Neural cell (in vitro differentiated cells): Measurements from ENCODE around the gene ERCC5. TPM values are rescaled to one million over a fixed set of nuclear protein-coding genes. Genes with fewer than 3 reads are reported as not detected.

Experiments used
- H2AFZ ChIP-seq: fragments of 200-600, 300-800 bp; sonication (generic), shearing (Covaris generic); 2 replicates; pipeline ENCODE4 v1.6.0; 2014; ENCODE audit warnings: low read depth, mild to moderate bottlenecking, antibody characterized with exemption, low read length, moderate library complexity
- H3F3A ChIP-seq: fragments of 200-600 bp; shearing (Covaris generic); 2 replicates; pipeline ENCODE4 v1.6.1; 2016; ENCODE audit warnings: mild to moderate bottlenecking, moderate library complexity, mixed read lengths, antibody characterized with exemption, low read length; ENCODE audit not compliant: insufficient read depth, poor library complexity, severe bottlenecking
- H3K27ac ChIP-seq: fragments of 200-600, 300-800 bp; sonication (generic), shearing (Covaris generic); 2 replicates; pipeline ENCODE4 v1.5.1; 2014; ENCODE audit warnings: mild to moderate bottlenecking, low read length, moderate library complexity
- H3K27me3 ChIP-seq: fragments of 300-800, 200-600 bp; sonication (generic), shearing (Covaris generic); 2 replicates; pipeline ENCODE4 v1.6.0; 2014; ENCODE audit warnings: mild to moderate bottlenecking, low read depth, low read length, moderate library complexity; ENCODE audit not compliant: insufficient read depth
- H3K36me3 ChIP-seq: fragments of 300-800, 200-600 bp; sonication (generic), shearing (Covaris generic); 2 replicates; pipeline ENCODE4 v1.5.1; 2014; ENCODE audit warnings: mild to moderate bottlenecking, antibody characterized with exemption, low read length, moderate library complexity; ENCODE audit not compliant: insufficient read depth
- H3K4me2 ChIP-seq: fragments of 300-800, 200-600 bp; sonication (generic), shearing (Covaris generic); 2 replicates; pipeline ENCODE4 v1.6.0; 2014; ENCODE audit warnings: mild to moderate bottlenecking, low read length
- H3K4me3 ChIP-seq: fragments of 300-800, 200-600 bp; sonication (generic), shearing (Covaris generic); 2 replicates; pipeline ENCODE4 v1.5.1; 2014; ENCODE audit warnings: mild to moderate bottlenecking, low read length, moderate library complexity
- H3K79me2 ChIP-seq: fragments of 200-600 bp; shearing (Covaris generic); replicated peaks from 2 replicates; pipeline ENCODE4 v1.6.0; 2014; ENCODE audit warnings: mild to moderate bottlenecking, low read length, moderate library complexity; ENCODE audit not compliant: insufficient read depth
- H3K9ac ChIP-seq: fragments of 300-800, 200-600 bp; sonication (generic), shearing (Covaris generic); 2 replicates; pipeline ENCODE4 v1.6.1; 2016; ENCODE audit warnings: mild to moderate bottlenecking, low read length, mixed read lengths
- H3K9me2 ChIP-seq: fragments of 200-600 bp; shearing (Covaris generic); 2 replicates; pipeline ENCODE4 v1.6.1; 2016; ENCODE audit warnings: mild to moderate bottlenecking, low read length, mixed read lengths; ENCODE audit not compliant: insufficient read depth
- H3K9me3 ChIP-seq: fragments of 200-600, 300-800 bp; sonication (generic), shearing (Covaris generic); 2 replicates; pipeline ENCODE4 v1.6.1; 2016; ENCODE audit warnings: mild to moderate bottlenecking, mixed run types, low read length, moderate library complexity, mixed read lengths
- H4K20me1 ChIP-seq: fragments of 200-600 bp; shearing (Covaris generic); 2 replicates; pipeline ENCODE4 v1.6.1; 2016; ENCODE audit warnings: mild to moderate bottlenecking, mixed run types; ENCODE audit not compliant: insufficient read depth
- CTCF ChIP-seq: fragments of 450-650 bp; IDR thresholded peaks from 2 replicates; pipeline ENCODE4 v1.5.1; 2014; ENCODE audit warnings: antibody characterized with exemption, mild to moderate bottlenecking, moderate library complexity; ENCODE audit not compliant: poor library complexity, severe bottlenecking
- EP300 ChIP-seq: fragments of 450-650 bp; conservative IDR thresholded peaks from 2 replicates; pipeline ENCODE4 v1.6.1; 2014; ENCODE audit warnings: antibody characterized with exemption, mild to moderate bottlenecking, moderate library complexity; ENCODE audit not compliant: poor library complexity, severe bottlenecking
- EZH2 ChIP-seq: fragments of 200-600, 300-800 bp; shearing (Covaris generic), sonication (generic); IDR thresholded peaks from 2 replicates; pipeline ENCODE4 v1.6.1; 2014; ENCODE audit warnings: antibody characterized with exemption, low read length, borderline replicate concordance, mild to moderate bottlenecking; ENCODE audit not compliant: insufficient read depth, poor library complexity, severe bottlenecking
- MXI1 ChIP-seq: fragments of 450-650 bp; conservative IDR thresholded peaks from 2 replicates; pipeline ENCODE4 v1.6.1; 2014; ENCODE audit warnings: antibody characterized with exemption, mild to moderate bottlenecking; ENCODE audit not compliant: poor library complexity, severe bottlenecking
- POLR2AphosphoS5 ChIP-seq: IDR thresholded peaks from 2 replicates; pipeline ENCODE4 v1.6.1; 2012
- RAD21 ChIP-seq: fragments of 450-650 bp; conservative IDR thresholded peaks from 2 replicates; pipeline ENCODE4 v1.6.1; 2014; ENCODE audit warnings: antibody characterized with exemption, mild to moderate bottlenecking, moderate library complexity
- REST ChIP-seq: IDR thresholded peaks from 2 replicates; pipeline ENCODE4 v1.6.1; 2012; ENCODE audit warnings: borderline replicate concordance
- SMC3 ChIP-seq: fragments of 450-650 bp; conservative IDR thresholded peaks from 2 replicates; pipeline ENCODE4 v1.6.1; 2014; ENCODE audit warnings: antibody characterized with exemption, mild to moderate bottlenecking, moderate library complexity; ENCODE audit not compliant: poor library complexity
- TAF1 ChIP-seq: IDR thresholded peaks from 2 replicates; pipeline ENCODE4 v1.6.1; 2012; ENCODE audit warnings: low read depth
- polyA minus RNA-seq: library from RNA; depleted of rRNA, polyadenylated mRNA; stranded (reverse); fragments of >200 nt; gene quantifications from 2 replicates; pipeline ENCODE4 v1.2.3, GENCODE V29; 2014
- polyA plus RNA-seq: library from polyadenylated mRNA; depleted of rRNA; stranded (reverse); fragments of >200 nt; gene quantifications from 2 replicates; pipeline ENCODE4 v1.2.3, GENCODE V29; 2014

ERCC5 gene
- polyA plus RNA-seq, result 43.1 and 67.5 TPM in 2 replicates
- polyA minus RNA-seq, result 86.2 and 112 TPM in 2 replicates

GRCh38 chr13:102845630-102846260 lies at the start of gene ERCC5:
Gene ERCC5, plus strand, starts transcription at chr13:102846032. Its CDS starts 235 bp downstream, at chr13:102846267.
- Histone ChIP-seq H3K9me2 (no peaks in the 10 kb centered on the region), H3F3A (peaks cover 5% of the 10 kb centered on the region), H4K20me1 (no peaks in the 10 kb centered on the region), H3K79me2 (peaks cover 26% of the 10 kb centered on the region), H3K4me2 (peak within 1 kb of the TSS; percentile 86), H2AFZ (peak within 1 kb of the TSS; percentile 97), H3K27me3 (no peaks in the 10 kb centered on the region), H3K36me3 (no peaks in the 10 kb centered on the region), H3K9ac (peak within 1 kb of the TSS; percentile 94), H3K9me3 (no peaks in the 10 kb centered on the region), H3K4me3 (peak within 1 kb of the TSS; percentile 84), H3K27ac (peak within 1 kb of the TSS; percentile 97)
- peak; percentile 86 for TF ChIP-seq EP300
- TF ChIP-seq MXI1, result peak; percentile 85
- TF ChIP-seq REST, result peak; percentile 78
- TF ChIP-seq SMC3, result peak; percentile 61
- TF ChIP-seq RAD21, result peak; percentile 51
- peak; percentile 59 for TF ChIP-seq CTCF
- peak; percentile 79 for TF ChIP-seq TAF1
- TF ChIP-seq EZH2, result no peak
- TF ChIP-seq POLR2AphosphoS5, result peak; percentile 97

GRCh38 chr13:102798581-102799425 lies 47.0 kb upstream of the ERCC5 start, which contains the start of the genes BIVM and POGLUT2:
Gene BIVM, plus strand, starts transcription at chr13:102799119. Its CDS starts 8,149 bp downstream, at chr13:102807268.
Gene POGLUT2, minus strand, starts transcription at chr13:102798976. Its CDS starts 306 bp downstream, at chr13:102798670.
- Histone ChIP-seq H3K9me3 (no peaks in the 10 kb centered on the region), H3K4me3 (peak within 1 kb of the TSS; percentile 89), H3K9me2 (no peaks in the 10 kb centered on the region), H2AFZ (peak within 1 kb of the TSS; percentile 93), H3F3A (no peaks in the 10 kb centered on the region), H4K20me1 (no peaks in the 10 kb centered on the region), H3K27ac (no peak within 1 kb of the TSS), H3K36me3 (no peaks in the 10 kb centered on the region), H3K79me2 (peaks cover 12% of the 10 kb centered on the region), H3K4me2 (peak within 1 kb of the TSS; percentile 95), H3K9ac (peak within 1 kb of the TSS; percentile 79), H3K27me3 (no peaks in the 10 kb centered on the region)
- TF ChIP-seq MXI1 (peak; percentile 88), POLR2AphosphoS5 (peak; percentile 48), TAF1 (peak; percentile 72), EZH2 (no peak), CTCF (peak; percentile 27), SMC3 (peak; percentile 29), EP300 (peak; percentile 17), REST (peak; percentile 55), RAD21 (no peak)
